Trophoblast cell (in vitro differentiated cells and primary cell): ENCODE results near the gene PRC1.
"Not testable (repeated sequence)": the region's sequence is repeated elsewhere in the genome, so short reads cannot be mapped to it uniquely, and the experiment has no call there.

Source experiments
- DNase-seq, 2 donors: peaks; one replicate each; pipeline ENCODE4 v3.0.0-alpha.2; 2016
- H2AFZ ChIP-seq: 2 replicates; pipeline ENCODE4 v1.6.1; 2013; ENCODE audit warnings: low read length, moderate library complexity, mild to moderate bottlenecking; ENCODE audit not compliant: insufficient read depth, poor library complexity
- H2AK5ac ChIP-seq: 2 replicates; pipeline ENCODE4 v1.6.1; 2013; ENCODE audit warnings: mild to moderate bottlenecking, low read length
- H2BK120ac ChIP-seq: 2 replicates; pipeline ENCODE4 v1.6.1; 2013; ENCODE audit warnings: low read length, mild to moderate bottlenecking, moderate library complexity; ENCODE audit not compliant: insufficient read depth, poor library complexity
- H2BK12ac ChIP-seq: 2 replicates; pipeline ENCODE4 v1.6.1; 2013; ENCODE audit warnings: mild to moderate bottlenecking, low read length, moderate library complexity
- H2BK5ac ChIP-seq: 2 replicates; pipeline ENCODE4 v1.6.1; 2013; ENCODE audit warnings: low read length, low read depth, moderate library complexity, mild to moderate bottlenecking; ENCODE audit not compliant: poor library complexity
- H3K14ac ChIP-seq: 2 replicates; pipeline ENCODE4 v1.6.1; 2013; ENCODE audit warnings: mild to moderate bottlenecking, low read length
- H3K18ac ChIP-seq: 2 replicates; pipeline ENCODE4 v1.6.1; 2013; ENCODE audit warnings: mild to moderate bottlenecking, low read length
- H3K23ac ChIP-seq: 2 replicates; pipeline ENCODE4 v1.6.1; 2013; ENCODE audit warnings: low read length
- H3K27ac ChIP-seq: 2 replicates; pipeline ENCODE4 v1.5.1; 2013; ENCODE audit warnings: low read depth, mild to moderate bottlenecking, inconsistent platforms, low read length, moderate library complexity
- H3K27me3 ChIP-seq: 2 replicates; pipeline ENCODE4 v1.6.1; 2013; ENCODE audit warnings: inconsistent platforms, mild to moderate bottlenecking, low read length, moderate library complexity; ENCODE audit not compliant: insufficient read depth
- H3K36me3 ChIP-seq, 2 experiments: 1 replicate in 1 of 2; 2 replicates in 1 of 2; pipeline ENCODE4 v1.6.1; 2013; ENCODE audit warnings: low read length in 2 of 2, mild to moderate bottlenecking in 2 of 2, moderate library complexity in 1 of 2; ENCODE audit not compliant: insufficient read depth in 2 of 2, control insufficient read depth in 1 of 2
- H3K4ac ChIP-seq: 2 replicates; pipeline ENCODE4 v1.6.1; 2013; ENCODE audit warnings: low read depth, mild to moderate bottlenecking, low read length, moderate library complexity
- H3K4me1 ChIP-seq, 2 experiments: 1 replicate in 1 of 2; 2 replicates in 1 of 2; pipeline ENCODE4 v1.6.1; 2013; ENCODE audit warnings: low read length in 2 of 2, mild to moderate bottlenecking in 2 of 2, moderate library complexity in 1 of 2; ENCODE audit not compliant: insufficient read depth in 2 of 2, control insufficient read depth in 1 of 2
- H3K4me2 ChIP-seq: 2 replicates; pipeline ENCODE4 v1.6.1; 2013; ENCODE audit warnings: inconsistent platforms, mild to moderate bottlenecking, low read length, moderate library complexity
- H3K4me3 ChIP-seq: 2 replicates; pipeline ENCODE4 v1.5.1; 2013; ENCODE audit warnings: mild to moderate bottlenecking, low read depth, low read length, inconsistent platforms
- H3K79me1 ChIP-seq: one replicate; pipeline ENCODE4 v1.6.1; 2013; ENCODE audit warnings: low read length
- H3K79me2 ChIP-seq: 2 replicates; pipeline ENCODE4 v1.6.1; 2013; ENCODE audit warnings: low read length, mild to moderate bottlenecking; ENCODE audit not compliant: control insufficient read depth, insufficient read depth, poor library complexity
- H3K9ac ChIP-seq: 2 replicates; pipeline ENCODE4 v1.6.1; 2013; ENCODE audit warnings: mild to moderate bottlenecking, low read length
- H3K9me3 ChIP-seq: 2 replicates; pipeline ENCODE4 v1.6.1; 2013; ENCODE audit warnings: low read depth, mild to moderate bottlenecking, control low read depth, inconsistent platforms, low read length; ENCODE audit not compliant: insufficient read depth
- H4K12ac ChIP-seq: 2 replicates; pipeline ENCODE4 v1.6.1; 2013; ENCODE audit warnings: low read depth, mild to moderate bottlenecking, low read length, moderate library complexity
- H4K8ac ChIP-seq: 2 replicates; pipeline ENCODE4 v1.6.1; 2013; ENCODE audit warnings: low read depth, mild to moderate bottlenecking, low read length, moderate library complexity
- H4K91ac ChIP-seq: one replicate; pipeline ENCODE4 v1.6.1; 2013; ENCODE audit warnings: low read depth, mild to moderate bottlenecking, low read length, moderate library complexity
- whole genome bisulfite sequencing: extraction: QIAGEN DNeasy Blood & Tissue Kit; methylation state at CpG from one replicate; pipeline ENCODE4 v1.1.7; 2013; ENCODE audit warnings: missing lambda C conversion rate; ENCODE audit not compliant: insufficient read length, insufficient coverage; ENCODE audit errors: extremely low coverage; 5-methylcytosine and 5-hydroxymethylcytosine counted together

Gene PRC1

GRCh38 chr15:90922712-90923322, 71.5 kb downstream of the PRC1 start:
- not testable (repeated sequence) for H2AFZ ChIP-seq, H4K8ac ChIP-seq, H2BK5ac ChIP-seq, H4K12ac ChIP-seq, H3K4me1 ChIP-seq, DNase-seq, H3K14ac ChIP-seq, H2AK5ac ChIP-seq, H3K27ac ChIP-seq, H3K4ac ChIP-seq, H3K18ac ChIP-seq, H3K23ac ChIP-seq, H3K79me2 ChIP-seq, H3K27me3 ChIP-seq, H3K4me3 ChIP-seq, H3K9ac ChIP-seq, H2BK120ac ChIP-seq, H4K91ac ChIP-seq, H3K79me1 ChIP-seq, H3K9me3 ChIP-seq, H3K4me2 ChIP-seq, H2BK12ac ChIP-seq
- peaks cover 25 to 26% of the 10 kb centered on the region in 2 experiments for H3K36me3 ChIP-seq
- WGBS: no CpG with 5 or more reads among the region's 7 CpGs

GRCh38 chr15:90921887-90922286, 72.4 kb downstream of the PRC1 start:
- H3K18ac ChIP-seq: no peak overlapping the region
- no peak overlapping the region for H2AFZ ChIP-seq
- H3K36me3 ChIP-seq: peaks cover 31 to 32% of the 10 kb centered on the region in 2 experiments
- H3K4me1 ChIP-seq: no peaks in the 10 kb centered on the region
- no peak overlapping the region for H4K8ac ChIP-seq
- no peak overlapping the region for H3K9ac ChIP-seq
- no peak overlapping the region for H2BK120ac ChIP-seq
- WGBS: no CpG with 5 or more reads among the region's 4 CpGs
- DNase-seq: no peak
- H3K79me2 ChIP-seq: no peaks in the 10 kb centered on the region
- no peak overlapping the region for H2AK5ac ChIP-seq
- H2BK12ac ChIP-seq: no peak overlapping the region
- H3K23ac ChIP-seq: no peak overlapping the region
- H3K4me2 ChIP-seq: no peak overlapping the region
- H3K27ac ChIP-seq: no peak overlapping the region
- no peaks in the 10 kb centered on the region for H3K27me3 ChIP-seq
- H3K4ac ChIP-seq: no peak overlapping the region
- H4K91ac ChIP-seq: no peak overlapping the region
- H4K12ac ChIP-seq: no peak overlapping the region
- H3K9me3 ChIP-seq: no peaks in the 10 kb centered on the region
- H3K14ac ChIP-seq: no peak overlapping the region
- H3K4me3 ChIP-seq: no peak overlapping the region
- no peak overlapping the region for H2BK5ac ChIP-seq
- no peaks in the 10 kb centered on the region for H3K79me1 ChIP-seq

- Histone ChIP-seq H3K4me2 (no peak overlapping the region), H3K4me1 (no peaks in the 10 kb centered on the region), H4K91ac (no peak overlapping the region), H2AK5ac (no peak overlapping the region), H3K23ac (no peak overlapping the region), H2AFZ (no peak overlapping the region), H3K9ac (no peak overlapping the region), H4K8ac (no peak overlapping the region), H3K14ac (no peak overlapping the region), H3K79me1 (no peaks in the 10 kb centered on the region), H3K27ac (no peak overlapping the region), H3K36me3 (peaks cover 38 to 45% of the 10 kb centered on the region in 2 experiments), H2BK12ac (no peak overlapping the region), H3K27me3 (no peaks in the 10 kb centered on the region), H3K79me2 (no peaks in the 10 kb centered on the region), H3K18ac (no peak overlapping the region), H2BK120ac (no peak overlapping the region), H4K12ac (no peak overlapping the region), H3K9me3 (no peaks in the 10 kb centered on the region), H3K4me3 (no peak overlapping the region), H3K4ac (no peak overlapping the region), H2BK5ac (no peak overlapping the region)
- WGBS: no CpG with 5 or more reads among the region's 6 CpGs
- no peak for DNase-seq
Observed at GRCh38 chr15:90918835-90919234, 75.5 kb downstream of the PRC1 start.

- DNase-seq: no peak
- Histone ChIP-seq H3K4me1 (no peaks in the 10 kb centered on the region), H3K4ac (no peak overlapping the region), H2AK5ac (no peak overlapping the region), H3K27me3 (no peaks in the 10 kb centered on the region), H2BK120ac (no peak overlapping the region), H3K27ac (no peak overlapping the region), H3K79me1 (no peaks in the 10 kb centered on the region), H3K9me3 (no peaks in the 10 kb centered on the region), H3K79me2 (no peaks in the 10 kb centered on the region), H4K91ac (no peak overlapping the region), H2BK5ac (no peak overlapping the region), H3K4me3 (no peak overlapping the region), H3K18ac (no peak overlapping the region), H3K23ac (no peak overlapping the region), H3K36me3 (peaks cover 44 to 51% of the 10 kb centered on the region in 2 experiments), H3K9ac (no peak overlapping the region), H4K8ac (no peak overlapping the region), H2AFZ (no peak overlapping the region), H2BK12ac (no peak overlapping the region), H3K4me2 (no peak overlapping the region), H3K14ac (no peak overlapping the region), H4K12ac (no peak overlapping the region)
- WGBS: no CpG with 5 or more reads among the region's 23 CpGs
Observed at GRCh38 chr15:90918034-90918788, 76.1 kb downstream of the PRC1 start.
